ENCODE results near the gene CAPN12.
"Not testable (repeated sequence)": the region's sequence is repeated elsewhere in the genome, so short reads cannot be mapped to it uniquely, and the experiment has no call there.

Gene CAPN12

GRCh38 chr19:38744298-38744681 lies at the start of gene CAPN12:
CAPN12 (minus strand) TSS chr19:38744474; CDS start chr19:38744165, 309 bp downstream.
- no peak for DNase-seq (ENCODE audit: low spot score)

GRCh38 chr19:38793671-38794070 lies 49.4 kb upstream of the CAPN12 start:
- no peak for DNase-seq (ENCODE audit: low spot score)

GRCh38 chr19:38793177-38793576 lies 48.9 kb upstream of the CAPN12 start:
- DNase-seq (ENCODE audit: low spot score): no peak

GRCh38 chr19:38792250-38793111 lies 48.2 kb upstream of the CAPN12 start:
- no peak for DNase-seq (ENCODE audit: low spot score)

DNA sequence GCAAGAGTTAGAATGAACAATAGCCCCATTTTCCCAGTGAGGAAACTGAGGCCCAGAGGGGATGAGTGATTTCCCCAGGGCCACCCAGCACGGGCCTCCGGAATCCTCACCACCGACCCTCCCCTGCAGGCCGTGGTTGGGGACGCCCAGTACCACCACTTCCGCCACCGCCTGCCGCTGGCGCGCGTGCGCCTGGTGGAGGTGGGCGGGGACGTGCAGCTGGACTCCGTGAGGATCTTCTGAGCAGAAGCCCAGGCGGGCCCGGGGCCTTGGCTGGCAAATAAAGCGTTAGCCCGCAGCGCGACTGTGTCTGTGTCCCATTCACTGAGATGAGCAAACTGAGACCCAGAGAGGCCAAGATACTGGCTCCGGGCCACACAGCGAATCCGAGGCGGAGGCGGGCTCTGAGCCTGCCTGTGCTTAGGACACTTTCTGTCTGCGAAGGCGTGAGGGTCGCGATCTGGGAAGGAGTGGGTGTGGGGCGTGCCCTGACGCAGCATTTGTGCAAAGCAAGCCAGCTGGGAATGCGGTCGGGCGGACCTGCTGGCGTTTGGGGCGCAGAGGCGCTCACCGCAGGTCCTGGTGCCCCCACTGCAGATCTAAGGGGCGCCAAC lies 47.3 kb upstream of the CAPN12 start:
- not testable (repeated sequence) for DNase-seq (ENCODE audit: low spot score)

DNA sequence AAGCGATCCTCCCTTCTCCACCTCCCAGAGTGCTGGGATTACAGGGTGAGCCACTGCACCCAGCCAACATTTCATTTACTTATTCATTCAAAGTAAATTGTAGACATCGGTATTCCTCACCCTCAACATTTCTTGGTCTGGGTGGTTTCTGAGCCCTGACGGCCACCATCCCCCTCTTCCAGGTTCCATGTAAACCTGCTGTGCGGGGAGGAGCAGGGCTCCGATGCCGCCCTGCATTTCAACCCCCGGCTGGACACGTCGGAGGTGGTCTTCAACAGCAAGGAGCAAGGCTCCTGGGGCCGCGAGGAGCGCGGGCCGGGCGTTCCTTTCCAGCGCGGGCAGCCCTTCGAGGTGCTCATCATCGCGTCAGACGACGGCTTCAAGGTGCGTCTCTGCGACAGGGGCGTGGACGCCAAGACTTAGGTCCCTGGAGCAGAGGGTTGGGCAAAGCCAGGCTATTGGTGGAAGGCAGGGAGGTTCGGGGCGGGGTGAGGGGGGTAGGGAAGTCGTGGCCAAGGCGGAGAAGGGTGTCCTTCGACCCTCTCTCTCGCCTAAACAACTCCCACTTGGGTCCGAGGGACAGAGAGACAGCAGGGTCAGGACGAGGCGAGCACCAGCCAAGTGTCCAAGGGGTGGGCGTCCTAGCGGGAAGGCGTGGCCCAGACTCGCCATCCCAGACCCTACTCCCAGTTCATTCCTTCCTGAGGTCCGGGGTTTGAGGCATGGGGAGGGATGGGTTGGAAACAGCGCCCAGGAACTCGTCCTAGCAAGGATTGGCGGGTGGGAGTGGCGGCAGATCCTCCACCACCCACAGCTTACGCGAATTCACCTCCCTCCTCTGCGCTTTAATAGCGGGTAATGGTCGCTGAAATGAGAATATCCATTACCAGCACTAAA lies 46.5 kb upstream of the CAPN12 start:
- DNase-seq (ENCODE audit: low spot score): not testable (repeated sequence)

- no peak for DNase-seq (ENCODE audit: low spot score)
Measured at GRCh38 chr19:38788478-38789243, 44.4 kb upstream of the CAPN12 start, which contains the start of gene LGALS7B. LGALS7B (plus strand) TSS chr19:38789200; CDS start chr19:38789227, 27 bp downstream.

GRCh38 chr19:38786572-38787265 lies 42.4 kb upstream of the CAPN12 start:
- DNase-seq (ENCODE audit: low spot score): no peak

- not testable (repeated sequence) for DNase-seq (ENCODE audit: low spot score)
Measured at GRCh38 chr19:38786061-38786460, 41.8 kb upstream of the CAPN12 start.

- DNase-seq (ENCODE audit: low spot score): no peak
Measured at GRCh38 chr19:38785187-38785699, 41.0 kb upstream of the CAPN12 start.

GRCh38 chr19:38784224-38784623 lies 40.0 kb upstream of the CAPN12 start:
- DNase-seq (ENCODE audit: low spot score): no peak

DNA sequence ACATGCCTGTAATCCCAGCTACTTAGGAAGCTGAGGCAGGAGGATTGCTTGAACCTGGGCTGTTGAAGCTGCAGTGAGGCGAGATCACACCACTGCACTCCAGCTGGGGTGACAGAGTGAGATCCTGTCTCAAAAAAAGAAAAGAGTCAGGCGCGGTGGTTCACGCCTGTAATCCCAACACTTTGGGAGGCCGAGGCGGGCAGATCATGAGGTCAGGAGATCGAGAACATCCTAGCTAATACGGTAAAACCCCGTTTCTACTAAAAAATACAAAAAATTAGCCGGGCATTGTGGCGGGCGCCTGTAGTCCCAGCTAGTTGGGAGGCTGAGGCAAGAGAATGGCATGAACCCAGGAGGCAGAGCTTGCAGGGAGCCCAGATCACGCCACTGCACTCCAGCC lies 37.9 kb upstream of the CAPN12 start:
- not testable (repeated sequence) for DNase-seq (ENCODE audit: low spot score)

DNA sequence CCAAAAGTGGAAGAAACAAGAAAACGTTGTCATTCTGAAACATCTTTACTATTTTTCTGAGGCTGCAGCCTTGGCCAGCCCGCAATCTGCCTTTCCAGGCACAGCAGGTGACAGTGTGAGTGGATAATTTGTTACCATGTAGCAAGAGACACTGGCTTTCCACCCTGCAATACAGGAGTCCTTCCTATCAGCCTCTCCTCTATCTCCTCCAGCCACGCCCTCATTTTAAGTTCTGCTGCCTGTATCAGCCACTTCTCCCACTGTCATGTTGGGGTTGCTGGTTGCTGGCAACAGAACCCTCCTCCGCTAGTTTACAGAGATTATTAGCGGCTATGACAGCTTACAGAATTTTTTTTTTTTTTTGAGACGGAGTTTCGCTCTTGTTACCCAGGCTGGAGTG lies 36.8 kb upstream of the CAPN12 start:
- no peak for DNase-seq (ENCODE audit: low spot score)

- no peak for DNase-seq (ENCODE audit: low spot score)
Measured at GRCh38 chr19:38780443-38780842, 36.2 kb upstream of the CAPN12 start.

DNA sequence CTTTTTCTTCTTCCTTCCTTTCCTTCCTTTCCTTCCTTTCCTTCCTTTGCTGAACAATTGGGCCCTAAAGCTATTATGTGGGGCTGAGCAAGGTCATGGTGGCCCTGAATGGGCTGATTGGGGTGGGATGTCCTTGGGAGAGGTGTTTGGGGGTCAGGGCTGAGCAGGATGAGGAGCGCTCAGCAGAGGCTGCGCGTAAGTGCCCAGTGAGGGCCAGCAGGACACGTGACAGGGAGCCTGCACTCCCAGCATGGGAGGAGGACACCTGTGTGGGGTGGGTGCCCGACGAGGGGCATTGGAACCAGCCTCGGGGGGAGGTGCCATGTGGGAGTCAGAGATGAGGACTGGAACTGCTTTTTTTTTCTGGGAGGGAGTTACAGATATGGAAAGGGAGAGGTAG lies 34.5 kb upstream of the CAPN12 start:
- no peak for DNase-seq (ENCODE audit: low spot score)

GRCh38 chr19:38774181-38774950 lies 30.1 kb upstream of the CAPN12 start:
- DNase-seq (ENCODE audit: low spot score): no peak

- no peak for DNase-seq (ENCODE audit: low spot score)
Measured at GRCh38 chr19:38773469-38774177, 29.3 kb upstream of the CAPN12 start, which contains the start of gene LGALS7. LGALS7 (minus strand) TSS chr19:38773517; CDS start chr19:38773492, 25 bp downstream.

- DNase-seq (ENCODE audit: low spot score): not testable (repeated sequence)
Measured at GRCh38 chr19:38771569-38771968, 27.3 kb upstream of the CAPN12 start.

- not testable (repeated sequence) for DNase-seq (ENCODE audit: low spot score)
Measured at GRCh38 chr19:38770949-38771275, 26.6 kb upstream of the CAPN12 start.
